ENCODE measurements around the gene MYO1E.

The MYO1E gene

DNA sequence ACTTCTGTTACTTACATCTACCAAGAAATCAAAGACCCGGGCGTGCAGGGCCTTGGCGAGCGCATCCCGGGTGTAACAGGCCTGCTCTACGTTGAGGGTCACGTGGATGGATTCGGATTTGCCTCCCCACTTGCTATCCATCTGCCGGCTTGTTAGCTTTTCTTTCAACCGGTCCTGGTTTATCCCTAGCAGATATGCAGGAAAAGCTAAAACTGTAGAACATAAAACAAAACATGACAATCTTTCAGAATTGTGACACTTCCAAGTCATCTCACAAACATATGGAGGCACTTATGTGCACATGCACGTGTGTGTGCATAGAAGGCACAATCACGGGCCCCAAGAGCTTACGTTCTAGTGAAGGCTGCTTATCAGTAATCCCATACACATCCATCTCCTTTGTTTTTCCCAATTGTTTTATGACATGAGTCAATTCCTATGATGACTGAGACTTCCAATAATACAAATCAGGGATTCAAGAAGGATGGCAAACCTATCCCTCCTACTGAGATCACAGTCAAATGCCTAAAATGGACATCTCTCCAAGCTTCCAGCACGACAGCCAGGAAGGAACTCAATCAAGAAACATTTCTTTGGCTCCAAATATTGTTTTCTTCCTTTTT, 154.7 kb downstream of the MYO1E start:
- no peak overlapping the region for H3K4me3 ChIP-seq (ENCODE audit: low read depth, low read length)
- TF ChIP-seq, protein P1, sequence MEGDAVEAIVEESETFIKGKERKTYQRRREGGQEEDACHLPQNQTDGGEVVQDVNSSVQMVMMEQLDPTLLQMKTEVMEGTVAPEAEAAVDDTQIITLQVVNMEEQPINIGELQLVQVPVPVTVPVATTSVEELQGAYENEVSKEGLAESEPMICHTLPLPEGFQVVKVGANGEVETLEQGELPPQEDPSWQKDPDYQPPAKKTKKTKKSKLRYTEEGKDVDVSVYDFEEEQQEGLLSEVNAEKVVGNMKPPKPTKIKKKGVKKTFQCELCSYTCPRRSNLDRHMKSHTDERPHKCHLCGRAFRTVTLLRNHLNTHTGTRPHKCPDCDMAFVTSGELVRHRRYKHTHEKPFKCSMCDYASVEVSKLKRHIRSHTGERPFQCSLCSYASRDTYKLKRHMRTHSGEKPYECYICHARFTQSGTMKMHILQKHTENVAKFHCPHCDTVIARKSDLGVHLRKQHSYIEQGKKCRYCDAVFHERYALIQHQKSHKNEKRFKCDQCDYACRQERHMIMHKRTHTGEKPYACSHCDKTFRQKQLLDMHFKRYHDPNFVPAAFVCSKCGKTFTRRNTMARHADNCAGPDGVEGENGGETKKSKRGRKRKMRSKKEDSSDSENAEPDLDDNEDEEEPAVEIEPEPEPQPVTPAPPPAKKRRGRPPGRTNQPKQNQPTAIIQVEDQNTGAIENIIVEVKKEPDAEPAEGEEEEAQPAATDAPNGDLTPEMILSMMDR (conservative IDR thresholded peaks at IDR 0.05; ENCODE audit: low read depth, low read length) = no peak
- no peak for DNase-seq (ENCODE audit: low read depth)

GRCh38 chr15:59216911-59217310, 155.8 kb downstream of the MYO1E start:
- TF ChIP-seq, protein P1 (conservative IDR thresholded peaks at IDR 0.05; ENCODE audit: low read depth, low read length) = no peak
- DNase-seq (ENCODE audit: low read depth) = no peak

GRCh38 chr15:59210186-59210585, 162.5 kb downstream of the MYO1E start:
- DNase-seq (ENCODE audit: low read depth) = no peak
- no peak overlapping the region for H3K4me3 ChIP-seq (ENCODE audit: low read depth, low read length)
- TF ChIP-seq, protein P1 (conservative IDR thresholded peaks at IDR 0.05; ENCODE audit: low read depth, low read length) = no peak

More at GRCh38 chr15:59216911-59217310, 155.8 kb downstream of the MYO1E start:
- no peak overlapping the region for H3K4me3 ChIP-seq (ENCODE audit: low read depth, low read length)

DNA sequence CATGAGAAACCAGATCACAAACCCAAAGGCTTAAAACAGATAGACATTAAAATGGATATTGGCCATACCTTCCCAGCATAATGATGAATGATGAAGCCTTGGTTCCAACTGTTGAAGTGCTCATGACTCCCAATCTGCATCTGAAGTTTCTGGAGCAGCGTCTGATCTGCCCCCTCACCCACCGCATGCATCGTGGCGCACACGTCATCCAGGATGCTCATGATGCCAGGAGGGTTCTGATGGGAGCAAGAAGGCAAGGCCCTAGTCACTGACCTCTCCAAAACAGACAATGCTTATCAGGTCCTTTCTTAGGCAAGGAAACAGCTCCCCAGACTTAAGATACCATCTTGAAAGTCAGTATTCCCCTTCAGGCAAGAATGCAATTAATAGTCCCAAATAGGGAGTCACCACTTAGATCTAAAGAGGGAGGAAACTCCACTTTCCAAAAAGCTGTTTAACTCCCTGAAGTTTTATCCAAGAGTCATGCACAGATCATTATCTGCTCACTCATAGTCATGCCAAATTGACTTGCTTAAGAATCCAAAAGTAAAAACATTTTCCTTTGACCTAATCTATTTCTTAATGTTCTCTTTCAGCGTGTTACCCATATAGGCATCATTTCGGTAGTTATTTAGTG, 163.9 kb downstream of the MYO1E start:
- DNase-seq (ENCODE audit: low read depth) = no peak
- TF ChIP-seq, protein P1 (conservative IDR thresholded peaks at IDR 0.05; ENCODE audit: low read depth, low read length) = no peak
- H3K4me3 ChIP-seq (ENCODE audit: low read depth, low read length) = no peak overlapping the region

GRCh38 chr15:59206623-59207183, 166.0 kb downstream of the MYO1E start, which contains the start of gene LDHAL6B:
TSS of gene LDHAL6B (plus strand) at chr15:59206843. CDS start at chr15:59206941, 98 bp downstream.
- TF ChIP-seq, protein P1 (conservative IDR thresholded peaks at IDR 0.05; ENCODE audit: low read depth, low read length) = no peak
- no peak within 1 kb of the TSS for H3K4me3 ChIP-seq (ENCODE audit: low read depth, low read length)
- DNase-seq (ENCODE audit: low read depth) = no peak

DNA sequence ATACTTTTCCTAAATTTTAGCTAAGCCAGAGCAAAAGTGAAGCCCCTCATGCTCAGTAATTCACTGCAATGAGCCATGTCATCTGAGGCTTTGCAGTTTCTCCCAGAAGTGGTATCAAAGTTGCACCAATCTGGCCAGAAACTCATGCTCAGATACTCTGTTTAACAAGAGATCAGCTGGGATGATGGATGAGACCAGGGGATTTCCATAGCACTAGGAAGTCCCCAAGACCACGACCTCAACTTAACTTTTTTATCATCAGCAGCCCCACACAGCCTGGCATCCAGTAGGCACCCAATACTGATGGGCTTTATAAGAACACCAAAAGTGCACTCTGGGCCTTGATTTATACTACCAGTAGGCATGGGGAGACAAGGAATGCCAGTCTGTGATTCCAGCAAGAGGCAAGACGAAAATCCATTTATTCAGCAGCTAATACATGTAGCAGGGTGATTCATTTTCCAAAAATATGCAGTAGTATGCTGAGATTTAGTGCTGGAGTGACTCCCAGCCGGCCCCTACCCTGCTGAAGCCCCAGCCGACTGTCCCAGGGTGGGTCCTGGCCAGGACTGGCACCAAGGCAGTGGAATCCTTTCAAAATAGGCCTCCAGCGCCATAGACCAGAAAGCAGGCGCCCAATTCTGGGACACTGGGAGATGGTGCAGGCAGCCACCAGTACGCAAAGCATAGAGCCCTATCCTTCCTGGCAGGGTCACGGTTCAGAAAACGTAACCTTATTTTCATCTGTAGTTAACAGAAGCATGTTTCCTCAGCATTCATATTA, 166.6 kb downstream of the MYO1E start:
- H3K4me3 ChIP-seq (ENCODE audit: low read depth, low read length) = no peak overlapping the region
- no peak for DNase-seq (ENCODE audit: low read depth)
- TF ChIP-seq, protein P1 (conservative IDR thresholded peaks at IDR 0.05; ENCODE audit: low read depth, low read length) = no peak

Data from choroid plexus epithelial cell (primary cell).